H9 (cell line): ENCODE measurements around the gene NALCN. TPM values are rescaled to one million over a fixed set of nuclear protein-coding genes. Genes with fewer than 3 reads are reported as not detected.

ENCODE experiments used
- DNase-seq: peaks from one replicate; pipeline ENCODE4 v3.0.0-alpha.2; 2017
- H2AFZ ChIP-seq: one replicate; pipeline ENCODE4 v1.6.1; 2013; ENCODE audit warnings: mild to moderate bottlenecking, low read length, control low read depth, moderate library complexity
- H2AK5ac ChIP-seq: 2 replicates; pipeline ENCODE4 v1.6.1; 2013; ENCODE audit warnings: low read length, control low read depth, mixed read lengths; ENCODE audit not compliant: insufficient read length
- H2BK120ac ChIP-seq: one replicate; pipeline ENCODE4 v1.6.1; 2013; ENCODE audit warnings: low read depth, mild to moderate bottlenecking, low read length, control low read depth, inconsistent platforms; ENCODE audit not compliant: poor library complexity, severe bottlenecking
- H2BK12ac ChIP-seq: 2 replicates; pipeline ENCODE4 v1.6.1; 2013; ENCODE audit warnings: low read length, control low read depth, mixed read lengths, low read depth; ENCODE audit not compliant: insufficient read length
- H2BK15ac ChIP-seq: 2 replicates; pipeline ENCODE4 v1.6.1; 2013; ENCODE audit warnings: low read depth, low read length, control low read depth
- H2BK20ac ChIP-seq: one replicate; pipeline ENCODE4 v1.6.1; 2013; ENCODE audit warnings: low read depth, mild to moderate bottlenecking, low read length, control low read depth, inconsistent platforms; ENCODE audit not compliant: poor library complexity, severe bottlenecking
- H2BK5ac ChIP-seq: 2 replicates; pipeline ENCODE4 v1.6.1; 2013; ENCODE audit warnings: low read length, control low read depth, mixed read lengths; ENCODE audit not compliant: insufficient read length
- H3K14ac ChIP-seq: 2 replicates; pipeline ENCODE4 v1.6.1; 2013; ENCODE audit warnings: low read length, control low read depth; ENCODE audit not compliant: insufficient read depth
- H3K18ac ChIP-seq: 2 replicates; pipeline ENCODE4 v1.6.1; 2013; ENCODE audit warnings: low read depth, mild to moderate bottlenecking, mixed read lengths, low read length, control low read depth; ENCODE audit not compliant: insufficient read length
- H3K23ac ChIP-seq: 2 replicates; pipeline ENCODE4 v1.6.1; 2013; ENCODE audit warnings: low read length, control low read depth, mixed read lengths, low read depth; ENCODE audit not compliant: insufficient read length
- H3K23me2 ChIP-seq: 2 replicates; pipeline ENCODE4 v1.6.1; 2013; ENCODE audit warnings: low read depth, mild to moderate bottlenecking, mixed read lengths, low read length, control low read depth; ENCODE audit not compliant: insufficient read length, poor library complexity, severe bottlenecking
- H3K27ac ChIP-seq: 2 replicates; pipeline ENCODE4 v1.5.1; 2013; ENCODE audit warnings: low read length, control low read depth, mixed read lengths, low read depth; ENCODE audit not compliant: insufficient read length
- H3K27me3 ChIP-seq: 2 replicates; pipeline ENCODE4 v1.6.1; 2013; ENCODE audit warnings: low read length, control low read depth, inconsistent platforms; ENCODE audit not compliant: insufficient read depth
- H3K4ac ChIP-seq: 2 replicates; pipeline ENCODE4 v1.6.1; 2013; ENCODE audit warnings: low read depth, mild to moderate bottlenecking, control low read depth, inconsistent platforms, low read length, moderate library complexity
- H3K4me1 ChIP-seq: 2 replicates; pipeline ENCODE4 v1.6.1; 2013; ENCODE audit warnings: low read length, control low read depth, inconsistent platforms; ENCODE audit not compliant: insufficient read depth
- H3K4me2 ChIP-seq: 2 replicates; pipeline ENCODE4 v1.6.1; 2013; ENCODE audit warnings: low read length, control low read depth, mixed read lengths; ENCODE audit not compliant: insufficient read length, insufficient read depth
- H3K56ac ChIP-seq: 2 replicates; pipeline ENCODE4 v1.6.1; 2013; ENCODE audit warnings: low read depth, mild to moderate bottlenecking, mixed read lengths, low read length, control low read depth; ENCODE audit not compliant: insufficient read length
- H3K79me1 ChIP-seq: 2 replicates; pipeline ENCODE4 v1.6.1; 2013; ENCODE audit warnings: low read depth, mild to moderate bottlenecking, moderate library complexity, low read length, control low read depth, inconsistent platforms; ENCODE audit not compliant: insufficient read depth, poor library complexity, severe bottlenecking
- H3K79me2 ChIP-seq: 2 replicates; pipeline ENCODE4 v1.6.1; 2013; ENCODE audit warnings: low read length, control low read depth, inconsistent platforms; ENCODE audit not compliant: insufficient read depth
- H3K9ac ChIP-seq: 2 replicates; pipeline ENCODE4 v1.6.1; 2013; ENCODE audit warnings: low read length, control low read depth, mixed read lengths; ENCODE audit not compliant: insufficient read length; ENCODE audit errors: extremely low read depth
- H3K9me3 ChIP-seq: one replicate; pipeline ENCODE4 v1.6.1; 2013; ENCODE audit warnings: low read depth, low read length, inconsistent platforms; ENCODE audit not compliant: control insufficient read depth
- H3T11ph ChIP-seq: one replicate; pipeline ENCODE4 v1.6.1; 2013; ENCODE audit warnings: mild to moderate bottlenecking, low read length, control low read depth, inconsistent platforms
- H4K20me1 ChIP-seq: one replicate; pipeline ENCODE4 v1.6.1; 2013; ENCODE audit not compliant: control insufficient read depth, insufficient read length, insufficient read depth
- H4K5ac ChIP-seq: 2 replicates; pipeline ENCODE4 v1.6.1; 2013; ENCODE audit warnings: low read depth, mild to moderate bottlenecking, mixed read lengths, low read length, control low read depth; ENCODE audit not compliant: insufficient read length
- H4K8ac ChIP-seq: replicated peaks from 2 replicates; pipeline ENCODE4 v1.6.1; 2013; ENCODE audit warnings: low read length, control low read depth, mixed read lengths, low read depth; ENCODE audit not compliant: insufficient read length
- H4K91ac ChIP-seq: 2 replicates; pipeline ENCODE4 v1.6.1; 2013; ENCODE audit warnings: low read depth, mild to moderate bottlenecking, moderate library complexity, mixed read lengths, low read length, control low read depth; ENCODE audit not compliant: insufficient read length
- H3K27ac Mint-ChIP-seq, 3 experiments: 2 replicates in 2 of 3; 3 replicates in 1 of 3; pipeline ENCODE4 v1.8.0; 2020 to 2021; ENCODE audit warnings: mixed read lengths in 3 of 3, mild to moderate bottlenecking in 1 of 3, moderate library complexity in 1 of 3
- H3K27me3 Mint-ChIP-seq: 2 replicates; pipeline ENCODE4 v1.8.0; 2021; ENCODE audit warnings: low read depth, mild to moderate bottlenecking, moderate library complexity, mixed read lengths
- H3K36me3 Mint-ChIP-seq, 3 experiments: 2 replicates in 2 of 3; 3 replicates in 1 of 3; pipeline ENCODE4 v1.8.0; 2020 to 2021; ENCODE audit warnings: low read depth in 3 of 3, mixed read lengths in 3 of 3; ENCODE audit not compliant: insufficient read depth in 1 of 3
- H3K4me1 Mint-ChIP-seq, 2 experiments: 2 replicates each; pipeline ENCODE4 v1.8.0; 2020; ENCODE audit warnings: mixed read lengths in 2 of 2
- H3K4me3 Mint-ChIP-seq, 2 experiments: 2 replicates in 1 of 2; 3 replicates in 1 of 2; pipeline ENCODE4 v1.8.0; 2020 to 2021; ENCODE audit warnings: mild to moderate bottlenecking in 2 of 2, mixed read lengths in 2 of 2, moderate library complexity in 1 of 2
- H3K9me3 Mint-ChIP-seq, 2 experiments: 2 replicates in 1 of 2; 3 replicates in 1 of 2; pipeline ENCODE4 v1.8.0; 2020; ENCODE audit warnings: mild to moderate bottlenecking in 2 of 2, mixed read lengths in 2 of 2, moderate library complexity in 1 of 2
- WGBS: extraction: QIAGEN DNeasy Blood & Tissue Kit; methylation state at CpG from one replicate; pipeline ENCODE4 v1.1.7; 2013; ENCODE audit warnings: missing lambda C conversion rate, low lambda C conversion rate, mixed read lengths; ENCODE audit not compliant: insufficient read length; ENCODE audit errors: extremely low coverage; 5-methylcytosine and 5-hydroxymethylcytosine counted together
- total RNA-seq: library from RNA; stranded (reverse); gene quantifications from 2 replicates; pipeline ENCODE4 v1.2.1, GENCODE V29; 2021
- TF ChIP-seq, protein P1 (sequence below): fragments of 200-600 bp; sonication (generic); conservative IDR thresholded peaks from 3 replicates; pipeline ENCODE4 v1.8.0; 2021; ENCODE audit warnings: antibody characterized with exemption, mild to moderate bottlenecking

NALCN gene
- total RNA-seq, 1 experiment from 2014 or later, result 0.09 TPM

DNA sequence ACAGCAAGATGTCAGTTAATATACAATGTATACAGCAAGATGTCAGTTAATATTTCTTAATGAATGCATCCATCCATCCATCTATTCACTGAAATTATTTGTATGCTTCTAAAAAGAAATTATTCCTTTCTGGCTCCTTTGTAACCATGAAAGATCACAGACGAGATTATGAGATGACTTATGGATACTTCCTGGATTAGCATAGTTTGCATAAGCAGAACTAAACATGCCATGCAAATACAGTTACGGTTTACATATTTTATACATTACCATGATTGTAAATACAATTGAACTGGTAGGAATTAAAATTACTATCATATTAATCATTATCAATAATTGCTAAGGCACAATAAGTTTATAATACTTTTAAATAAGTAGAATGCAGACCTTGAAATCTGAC lies 32.7 kb downstream of the NALCN start:
- Histone ChIP-seq H2BK5ac (no peak overlapping the region), H3K27me3 (no peaks in the 10 kb centered on the region), H4K91ac (no peak overlapping the region), H2BK20ac (no peak overlapping the region), H3K23ac (no peak overlapping the region), H2BK15ac (no peak overlapping the region), H3T11ph (no peak overlapping the region), H3K18ac (no peak overlapping the region), H2AFZ (no peak overlapping the region), H3K9me3 (no peaks in the 10 kb centered on the region), H4K20me1 (no peaks in the 10 kb centered on the region), H3K4me1 (peaks cover 6% of the 10 kb centered on the region; the same call in 1 of the 2 replicates), H2BK12ac (no peak overlapping the region), H3K4ac (no peak overlapping the region), H3K79me2 (no peaks in the 10 kb centered on the region), H2AK5ac (no peak overlapping the region), H3K56ac (no peak overlapping the region), H3K14ac (no peak overlapping the region), H3K23me2 (no peaks in the 10 kb centered on the region), H4K5ac (no peak overlapping the region), H3K9ac (no peak overlapping the region), H4K8ac (no peak overlapping the region), H3K27ac (no peak overlapping the region), H3K79me1 (no peaks in the 10 kb centered on the region), H3K4me2 (no peak overlapping the region), H2BK120ac (no peak overlapping the region)
- Mint-ChIP-seq H3K9me3 (peaks cover 0 to 3% of the 10 kb centered on the region in 2 experiments; a peak in 1 of 5 replicates), H3K4me1 (peaks cover 30 to 35% of the 10 kb centered on the region in 2 experiments), H3K27me3 (no peaks in the 10 kb centered on the region), H3K36me3 (no peaks in the 10 kb centered on the region), H3K4me3 (no peak overlapping the region), H3K27ac (no peak overlapping the region)
- TF ChIP-seq, protein P1, sequence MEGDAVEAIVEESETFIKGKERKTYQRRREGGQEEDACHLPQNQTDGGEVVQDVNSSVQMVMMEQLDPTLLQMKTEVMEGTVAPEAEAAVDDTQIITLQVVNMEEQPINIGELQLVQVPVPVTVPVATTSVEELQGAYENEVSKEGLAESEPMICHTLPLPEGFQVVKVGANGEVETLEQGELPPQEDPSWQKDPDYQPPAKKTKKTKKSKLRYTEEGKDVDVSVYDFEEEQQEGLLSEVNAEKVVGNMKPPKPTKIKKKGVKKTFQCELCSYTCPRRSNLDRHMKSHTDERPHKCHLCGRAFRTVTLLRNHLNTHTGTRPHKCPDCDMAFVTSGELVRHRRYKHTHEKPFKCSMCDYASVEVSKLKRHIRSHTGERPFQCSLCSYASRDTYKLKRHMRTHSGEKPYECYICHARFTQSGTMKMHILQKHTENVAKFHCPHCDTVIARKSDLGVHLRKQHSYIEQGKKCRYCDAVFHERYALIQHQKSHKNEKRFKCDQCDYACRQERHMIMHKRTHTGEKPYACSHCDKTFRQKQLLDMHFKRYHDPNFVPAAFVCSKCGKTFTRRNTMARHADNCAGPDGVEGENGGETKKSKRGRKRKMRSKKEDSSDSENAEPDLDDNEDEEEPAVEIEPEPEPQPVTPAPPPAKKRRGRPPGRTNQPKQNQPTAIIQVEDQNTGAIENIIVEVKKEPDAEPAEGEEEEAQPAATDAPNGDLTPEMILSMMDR, result no peak
- WGBS, result no CpG with 5 or more reads among the region's 2 CpGs
- no peak for DNase-seq
